Stimulated activated CD4-positive, alpha-beta T cell treated with anti-CD3 and anti-CD28 coated beads, Interleukin-4, amount 100 ng/mL, for 24 hours (primary cell): ENCODE measurements around the gene GPR12.

ENCODE experiments used
- DNase-seq: peaks from one replicate; pipeline ENCODE4 v3.0.0-alpha.2; 2020

The GPR12 gene

GRCh38 chr13:26759907-26760831 is at the start of gene GPR12:
Gene GPR12, minus strand, starts transcription at chr13:26760786. Its CDS starts 959 bp downstream, at chr13:26759827.
- no peak for DNase-seq

DNA sequence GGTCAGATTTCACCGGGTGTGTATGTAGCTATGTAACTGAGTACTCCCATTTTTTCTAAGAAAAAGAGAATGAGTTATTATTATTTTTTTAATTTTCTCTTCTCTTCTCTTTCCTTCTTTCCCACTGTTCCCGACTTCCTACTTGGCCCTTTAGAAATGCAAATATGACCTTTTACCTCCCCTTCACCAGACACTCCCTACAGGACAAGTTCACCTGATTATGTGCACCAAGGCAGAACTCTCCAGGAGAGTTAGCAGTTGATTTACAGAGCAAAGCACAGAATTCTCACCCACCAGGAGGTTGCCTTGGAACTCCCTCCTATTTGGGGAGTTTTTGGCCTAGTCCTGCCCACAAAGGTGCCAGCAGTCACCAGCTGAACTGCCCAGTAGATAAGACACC is 49.5 kb upstream of the GPR12 start:
- DNase-seq = no peak

- DNase-seq = no peak
These were observed 46.3 kb upstream of the GPR12 start for GRCh38 chr13:26806891-26807290.

DNA sequence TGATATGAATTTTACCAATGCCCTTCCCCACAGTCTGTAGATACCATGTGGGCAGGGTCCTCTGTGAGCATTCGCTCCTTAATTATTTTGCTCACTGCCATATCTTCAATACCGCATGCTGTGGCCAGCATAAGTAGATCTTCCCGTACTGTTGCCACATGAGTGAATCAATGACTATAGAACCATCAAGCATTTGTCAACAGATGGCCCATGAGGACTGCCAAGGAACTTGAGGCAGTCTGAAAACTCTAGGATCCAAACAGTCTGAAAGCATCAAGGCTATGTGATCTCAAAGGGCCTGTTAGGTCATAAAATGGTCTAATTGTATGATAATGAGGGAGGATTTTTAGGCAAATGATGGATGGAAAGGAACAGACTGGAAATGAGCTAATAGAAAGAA is 27.4 kb upstream of the GPR12 start:
- DNase-seq = no peak

GRCh38 chr13:26786651-26787295 is 26.2 kb upstream of the GPR12 start:
- no peak for DNase-seq

- peak; percentile 39 for DNase-seq
These were observed 25.4 kb upstream of the GPR12 start for GRCh38 chr13:26785838-26786630.

DNA sequence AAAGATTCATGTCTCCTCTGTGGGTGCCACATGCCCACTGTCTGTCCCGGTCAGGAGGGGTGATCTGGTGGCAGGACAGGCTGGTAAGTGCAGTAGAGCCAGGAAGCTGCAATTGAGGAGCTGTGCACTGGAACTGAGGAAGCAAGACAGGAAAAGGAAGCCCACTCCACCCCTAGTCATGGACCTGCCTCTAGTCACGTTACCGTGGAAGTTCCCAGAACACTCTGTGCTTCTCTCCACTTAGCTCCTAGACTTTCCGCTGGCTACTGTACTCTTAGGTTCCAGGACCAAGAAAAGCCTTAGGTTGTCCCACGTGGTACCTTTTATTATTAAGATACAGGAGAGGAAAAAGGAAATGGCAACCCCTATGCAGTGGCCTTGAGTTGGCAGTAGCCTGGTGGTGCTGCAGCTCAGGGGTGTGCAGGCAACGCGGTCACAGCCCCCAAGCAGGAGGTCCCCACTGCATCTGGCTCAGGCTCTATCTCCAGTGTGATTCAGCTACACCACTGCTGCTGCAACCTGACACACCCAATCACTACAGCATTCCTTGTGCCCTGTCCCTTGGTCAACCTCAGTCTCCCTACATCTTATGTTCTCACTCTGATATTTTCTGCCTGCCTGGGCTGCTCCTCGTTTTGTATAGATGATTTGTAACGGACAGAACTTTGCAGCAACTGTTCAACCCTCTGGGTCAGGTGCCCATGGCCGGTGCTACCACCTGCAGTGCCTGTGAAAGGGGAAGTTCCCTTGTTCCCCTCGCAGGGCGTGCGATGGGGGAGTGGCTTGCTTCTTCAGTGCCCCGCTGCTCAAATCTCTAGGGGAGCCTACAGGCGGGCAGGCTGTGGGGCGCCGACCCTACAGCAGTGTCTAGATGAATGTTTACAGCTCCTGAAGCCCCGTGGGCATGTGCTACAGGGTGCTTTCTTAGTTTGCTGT is 24.4 kb upstream of the GPR12 start:
- DNase-seq = no peak

DNA sequence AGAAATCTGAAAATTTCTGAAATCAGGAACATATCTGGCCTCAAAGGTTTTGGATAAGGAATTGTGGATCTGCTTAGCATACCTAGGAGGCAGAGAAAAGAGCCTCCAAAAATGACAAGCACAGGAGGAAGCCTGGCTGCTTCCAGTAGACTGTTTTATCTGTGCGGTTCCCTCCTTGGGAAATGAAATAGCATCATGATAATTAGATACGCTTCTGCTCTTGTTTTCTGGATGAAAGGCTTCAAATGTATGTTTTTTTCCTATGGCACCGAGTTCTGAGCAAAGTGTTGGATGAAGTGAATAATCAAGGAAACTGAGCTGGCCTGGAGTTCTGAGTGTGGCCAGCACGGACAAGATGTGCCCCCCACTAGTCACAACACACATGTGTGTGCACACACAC is 19.8 kb upstream of the GPR12 start:
- no peak for DNase-seq

DNA sequence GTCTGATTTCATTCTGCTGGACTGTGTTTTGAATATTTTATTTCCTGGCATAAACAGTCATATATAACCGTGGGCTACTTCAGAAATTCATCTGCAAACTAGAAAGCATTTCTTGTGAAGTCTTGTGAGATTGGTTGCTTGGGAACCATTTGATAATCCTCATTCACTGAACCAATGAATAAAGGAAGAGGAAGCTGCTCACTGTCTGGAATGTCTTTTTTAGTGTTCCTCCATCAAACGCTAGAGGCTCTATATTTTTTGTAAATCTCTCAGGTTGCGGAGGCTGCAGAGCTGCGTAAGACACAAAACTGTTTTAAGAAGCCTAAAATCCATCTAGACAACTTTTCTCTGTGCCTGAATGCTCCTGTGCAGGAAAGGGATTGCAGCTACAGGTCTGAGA is 18.7 kb upstream of the GPR12 start:
- DNase-seq = no peak

DNA sequence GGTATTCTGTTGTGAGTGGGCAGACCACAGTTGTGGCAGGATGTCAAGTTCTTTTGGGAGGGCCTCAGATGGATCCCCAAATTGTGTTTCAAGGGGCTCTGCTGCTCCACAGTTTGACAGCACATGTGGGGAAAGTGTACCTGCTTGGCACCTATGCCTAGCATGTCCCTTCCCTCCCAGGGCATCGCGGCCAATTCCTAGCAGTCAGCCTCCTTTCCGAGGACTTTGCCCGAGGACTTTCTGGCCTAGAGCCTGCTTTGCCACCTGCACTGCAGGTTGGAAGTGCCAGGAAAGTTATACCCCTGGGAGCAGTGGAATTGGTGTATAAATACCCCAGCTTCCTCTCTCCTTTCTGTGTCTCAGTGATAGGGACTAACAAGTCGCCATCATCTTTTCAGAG is 11.9 kb upstream of the GPR12 start:
- no peak for DNase-seq

DNA sequence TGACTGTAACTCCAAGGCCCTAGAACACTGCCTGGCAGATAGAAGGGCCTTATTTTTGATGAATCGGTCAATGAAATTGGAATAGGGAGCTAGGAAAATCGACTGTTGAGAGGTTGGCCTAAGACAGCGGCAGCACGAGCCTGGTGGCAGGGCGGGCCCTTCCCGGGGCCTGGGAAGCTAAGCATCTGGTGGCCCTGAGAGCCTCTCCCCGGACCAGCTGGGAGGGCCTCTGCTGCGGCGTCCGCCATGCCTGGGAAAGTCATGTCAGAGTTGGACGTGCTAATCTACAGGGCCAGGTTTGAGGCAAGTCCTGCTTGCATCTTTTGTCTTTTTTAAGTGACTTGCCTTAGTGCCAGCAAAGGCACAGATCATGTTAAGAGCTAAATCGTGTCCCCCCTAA is 11.2 kb upstream of the GPR12 start:
- no peak for DNase-seq

DNA sequence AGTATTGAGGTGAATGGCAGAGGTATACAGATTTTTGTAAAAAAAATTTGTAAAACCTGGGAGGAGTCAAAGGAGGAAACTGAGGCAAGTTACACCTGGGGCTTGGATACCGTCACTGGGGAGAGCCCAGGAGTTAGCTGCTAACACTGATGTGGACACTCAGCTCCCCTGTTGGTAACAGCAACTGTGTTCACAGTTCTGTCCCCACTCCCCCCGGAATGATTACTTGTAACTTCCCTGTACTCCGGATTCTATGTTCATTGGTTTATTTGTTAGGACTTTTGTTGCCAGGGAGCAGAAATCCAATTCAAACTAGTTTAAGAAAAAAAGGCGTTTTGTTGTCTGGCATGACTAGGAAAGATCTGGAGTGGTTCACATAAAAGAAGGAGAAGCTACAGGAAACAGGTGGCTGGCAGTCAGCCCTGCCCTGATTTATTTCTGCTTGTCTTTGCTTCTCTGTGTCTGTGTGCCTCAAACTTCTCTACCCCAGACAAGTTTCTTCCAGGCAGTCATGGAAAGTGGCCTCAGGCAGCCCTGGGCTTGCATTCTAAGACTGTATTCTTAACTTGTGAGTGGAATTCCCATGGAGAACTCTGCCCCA is 2.3 kb upstream of the GPR12 start:
- no peak for DNase-seq

DNA sequence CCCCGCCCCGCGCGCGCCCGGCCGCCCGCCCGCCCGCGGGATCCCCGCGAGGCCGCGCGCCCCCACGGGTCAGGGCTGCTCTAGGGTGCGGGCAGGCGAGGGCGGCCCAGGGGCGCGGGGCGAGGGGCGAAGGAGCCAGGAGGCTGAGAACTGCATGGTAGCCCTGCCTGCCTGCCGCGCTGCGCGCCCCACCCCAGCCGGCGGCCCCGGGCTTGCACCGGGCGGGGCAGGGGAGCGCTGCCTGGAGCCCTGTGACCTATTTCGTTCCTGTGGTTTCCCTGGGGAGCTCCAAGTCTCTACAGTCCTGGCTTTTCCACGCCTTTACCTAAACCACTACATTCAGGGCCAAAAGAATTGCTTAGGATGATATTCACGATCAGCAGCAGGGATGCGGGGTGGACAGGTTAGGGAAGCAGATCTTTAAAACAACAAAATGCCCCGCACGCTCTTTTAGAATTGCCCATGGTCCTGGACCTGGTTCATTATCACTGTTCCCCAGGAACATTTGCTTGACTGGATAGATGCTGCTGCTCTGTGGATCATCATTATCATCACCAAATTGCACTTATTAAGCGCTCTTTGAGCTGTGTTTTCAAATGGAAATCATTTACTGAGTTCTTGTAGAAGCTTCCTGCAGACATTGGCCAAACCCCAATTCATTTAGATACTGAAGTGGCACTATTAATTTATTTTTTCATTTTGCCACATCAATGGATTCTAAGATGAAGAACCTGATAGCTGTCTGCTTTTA is 421 bp upstream of the GPR12 start:
- DNase-seq = no peak

DNA sequence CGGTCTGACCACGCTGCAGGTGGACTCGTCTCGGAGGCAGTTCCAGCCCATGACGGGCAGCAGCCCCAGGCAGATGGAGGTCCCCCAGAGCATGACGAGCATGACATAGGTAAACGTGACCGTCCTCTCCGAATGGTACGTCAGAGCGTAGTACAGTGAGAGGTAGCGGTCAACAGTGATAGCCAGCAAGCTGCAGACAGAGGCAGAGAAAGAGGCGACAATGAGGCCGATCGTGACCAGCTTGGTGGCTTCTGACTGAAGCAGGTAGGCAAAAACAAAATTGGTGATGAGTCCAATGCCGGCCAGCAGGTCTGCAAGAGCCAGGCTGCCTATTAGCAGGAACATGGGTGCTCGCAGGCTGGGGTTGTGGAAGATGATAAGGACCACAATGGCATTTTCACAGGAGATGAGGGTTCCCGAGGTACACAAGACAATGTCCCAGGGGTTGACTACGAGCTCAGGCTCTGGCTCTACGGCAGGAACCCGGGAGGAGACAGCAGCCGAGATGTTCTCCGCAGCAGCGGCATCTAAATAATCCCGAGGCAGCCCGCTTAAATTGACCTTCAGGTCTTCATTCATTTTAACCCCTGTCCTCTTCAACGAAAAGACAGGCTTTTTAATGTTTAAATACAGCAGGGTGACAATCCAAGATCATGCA is 1.2 kb downstream of the GPR12 start:
- DNase-seq = no peak

DNA sequence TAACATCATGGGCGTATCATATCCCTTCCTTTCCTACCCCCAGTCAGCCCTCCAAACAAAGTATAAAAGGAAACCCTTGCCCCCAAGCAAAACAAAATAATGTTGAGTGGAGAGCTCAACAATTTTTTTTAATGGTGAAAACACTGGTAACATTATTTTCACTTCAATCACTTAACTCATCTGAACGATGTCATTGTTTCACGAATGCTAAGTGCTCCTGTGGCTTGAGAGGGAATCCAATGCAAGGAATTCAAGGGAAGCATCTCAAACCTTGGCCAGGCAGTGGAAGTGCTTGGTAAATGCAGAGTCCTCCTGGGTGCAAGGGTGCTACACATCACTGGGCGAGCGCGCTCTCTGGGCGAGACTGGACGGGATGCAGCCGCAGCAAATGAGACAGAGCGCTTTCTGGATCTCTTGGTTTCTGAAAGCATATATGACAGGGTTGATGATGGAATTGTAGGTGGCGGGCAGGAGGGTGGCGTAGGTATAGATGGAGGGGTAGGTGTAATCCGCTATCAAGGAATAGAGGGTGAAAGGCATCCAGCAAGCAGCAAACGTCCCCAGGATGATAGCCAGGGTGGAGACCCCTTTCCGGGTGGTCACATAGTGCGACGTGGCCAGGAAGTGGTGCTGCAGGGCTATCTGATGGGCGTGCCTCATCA is 2.0 kb downstream of the GPR12 start:
- DNase-seq = no peak

DNA sequence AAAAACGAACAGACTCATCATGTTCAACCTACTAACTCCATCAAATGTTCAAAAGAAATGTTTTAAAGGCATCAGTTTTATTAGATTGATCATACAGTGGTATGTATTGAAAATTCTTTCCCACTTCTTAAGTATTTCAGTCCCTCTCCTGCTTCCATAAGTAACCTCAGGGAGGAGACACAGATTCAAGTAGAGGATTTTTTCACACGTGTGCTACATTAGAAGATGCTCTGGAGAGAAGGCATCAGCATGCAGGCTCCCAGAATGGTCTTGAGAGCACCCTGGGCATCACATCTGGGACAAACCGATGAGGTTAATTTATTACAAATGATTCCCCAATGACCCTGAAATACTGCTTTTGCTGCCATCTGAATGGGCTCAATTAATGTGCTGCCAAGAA is 3.6 kb downstream of the GPR12 start:
- DNase-seq = no peak

DNA sequence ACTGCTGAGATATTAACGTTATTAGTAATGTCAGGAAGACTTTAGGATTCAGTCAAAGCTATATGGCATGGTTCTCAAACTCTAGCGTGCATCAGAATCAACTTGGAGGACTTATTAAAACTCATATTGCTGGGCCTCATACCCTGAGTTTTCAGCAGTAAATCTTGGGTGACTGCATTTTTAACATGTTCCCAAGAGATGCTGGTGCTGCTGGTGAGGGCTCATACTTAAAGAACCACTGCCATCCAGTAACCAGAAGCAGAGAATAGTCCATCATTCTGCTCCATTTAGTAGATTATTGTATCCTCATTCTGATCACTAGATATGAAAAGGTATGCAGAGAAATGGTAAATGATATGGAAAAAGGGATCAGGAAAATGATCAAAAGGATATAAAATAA is 7.9 kb downstream of the GPR12 start:
- no peak for DNase-seq

DNA sequence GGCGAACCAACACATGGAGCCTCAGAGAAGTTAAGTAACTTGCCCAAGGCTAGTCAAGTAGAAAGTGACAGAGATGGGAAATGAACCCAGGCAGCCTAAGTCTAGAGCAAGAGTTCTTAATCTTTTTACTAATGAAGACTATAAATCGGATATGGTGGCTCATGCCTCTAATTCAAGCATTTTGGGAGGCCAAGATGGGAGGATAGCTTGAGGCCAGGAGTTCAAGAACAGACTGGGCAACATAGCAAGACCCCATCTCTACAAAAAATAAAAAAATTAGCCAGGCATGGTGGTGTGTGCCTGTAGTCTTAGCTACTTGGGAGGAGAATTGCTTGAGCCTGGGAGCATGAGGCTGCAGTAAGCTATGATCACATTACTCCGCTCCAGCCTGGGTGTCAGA is 10.7 kb downstream of the GPR12 start:
- DNase-seq = no peak

GRCh38 chr13:26749285-26749684 is 11.3 kb downstream of the GPR12 start:
- no peak for DNase-seq

- DNase-seq = no peak
These were observed 12.9 kb downstream of the GPR12 start for GRCh38 chr13:26747706-26748105.
